CD4-positive, alpha-beta T cell treated with Interleukin-6 at 100 ng/mL for 8 hours (primary cell): ENCODE measurements around the gene C20orf202.

Source experiments
- DNase-seq: peaks from one replicate; pipeline ENCODE4 v3.0.0-alpha.2; 2020; ENCODE audit warnings: mixed read lengths, low spot score

Gene C20orf202

GRCh38 chr20:1184638-1185315 lies 18.5 kb upstream of the C20orf202 start, which contains the start of gene TMEM74B:
TMEM74B (minus strand) TSS chr20:1184981; CDS start chr20:1183801, 1,180 bp downstream.
- no peak for DNase-seq

DNA sequence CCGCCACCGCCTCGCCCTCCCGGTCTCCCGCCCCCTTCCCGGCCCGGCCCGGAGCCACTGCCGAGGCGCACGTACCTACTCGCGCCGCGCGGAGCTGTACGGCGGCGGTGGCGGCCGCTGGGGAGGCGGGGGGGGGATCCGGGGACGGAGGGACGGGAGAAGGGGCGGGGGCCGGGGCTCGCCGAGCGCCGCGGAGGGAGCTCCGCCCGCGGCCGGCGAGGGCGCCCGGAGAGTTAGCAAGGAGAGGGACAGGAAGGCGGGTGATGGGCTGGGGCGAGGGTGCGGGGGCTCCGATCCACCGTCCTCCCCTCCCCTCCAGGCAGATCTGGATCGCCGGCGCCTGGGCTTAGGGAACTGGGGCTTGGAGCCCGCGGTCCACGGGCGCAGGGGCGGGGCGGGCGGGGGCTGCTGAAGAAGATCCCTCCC lies 17.9 kb upstream of the C20orf202 start:
- no peak for DNase-seq

DNA sequence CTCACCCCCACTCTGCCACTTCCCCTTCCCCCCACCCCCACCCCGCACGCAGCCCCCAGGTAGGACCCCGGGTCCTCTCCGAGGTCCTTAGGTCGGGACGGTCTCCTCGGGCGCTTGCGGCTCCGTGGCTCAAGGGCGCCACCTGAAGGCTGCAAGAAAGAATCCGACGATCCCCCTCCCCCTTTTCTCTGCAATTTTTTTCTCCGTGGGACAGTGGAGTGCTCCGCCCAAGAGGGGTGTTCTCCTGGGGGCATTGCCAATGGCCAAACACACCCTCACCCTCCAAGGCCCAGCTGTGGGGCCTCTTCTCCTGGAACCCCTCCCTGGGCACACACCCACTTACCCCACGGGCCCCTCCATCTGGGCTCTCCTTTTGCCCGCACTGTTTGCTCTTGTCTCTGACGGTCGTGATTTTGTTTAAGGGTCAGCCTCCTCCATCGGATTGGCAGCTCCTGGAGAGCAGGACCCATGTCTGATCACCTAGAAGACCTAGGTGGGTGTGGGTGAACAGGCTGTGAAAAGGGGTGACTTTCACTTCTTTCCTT lies 17.4 kb upstream of the C20orf202 start:
- peak; percentile 11 for DNase-seq

DNA sequence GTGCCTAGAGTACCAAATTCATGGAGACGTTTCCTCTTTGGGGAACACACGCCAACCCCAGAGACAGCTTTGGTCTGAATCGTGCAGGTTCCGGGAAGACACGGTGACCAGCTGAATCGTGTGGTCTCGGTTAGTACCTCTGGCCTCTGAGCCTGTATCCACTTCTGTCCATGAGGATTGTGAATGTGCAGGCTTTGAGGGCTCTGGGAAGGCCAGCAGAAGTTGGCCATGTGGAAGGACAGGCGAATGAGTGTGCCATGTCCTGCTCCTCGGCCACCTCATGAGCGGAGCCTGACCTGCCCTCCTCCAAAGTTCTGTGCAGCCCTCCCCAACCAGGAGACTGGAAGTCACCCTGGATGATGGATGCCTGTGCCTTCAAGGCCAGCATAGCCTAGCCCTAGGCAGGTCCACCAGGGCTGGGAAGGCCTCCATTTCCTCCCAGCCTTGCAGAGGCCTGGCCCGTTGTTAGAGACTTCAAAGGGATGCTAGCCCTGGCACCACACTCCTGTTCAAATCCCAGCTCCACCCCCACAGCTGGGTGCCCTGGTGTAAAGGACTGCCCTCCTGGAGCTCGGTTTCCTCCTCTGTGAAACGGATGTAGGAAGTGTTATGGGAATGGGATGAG lies 16.8 kb upstream of the C20orf202 start:
- DNase-seq: no peak

DNA sequence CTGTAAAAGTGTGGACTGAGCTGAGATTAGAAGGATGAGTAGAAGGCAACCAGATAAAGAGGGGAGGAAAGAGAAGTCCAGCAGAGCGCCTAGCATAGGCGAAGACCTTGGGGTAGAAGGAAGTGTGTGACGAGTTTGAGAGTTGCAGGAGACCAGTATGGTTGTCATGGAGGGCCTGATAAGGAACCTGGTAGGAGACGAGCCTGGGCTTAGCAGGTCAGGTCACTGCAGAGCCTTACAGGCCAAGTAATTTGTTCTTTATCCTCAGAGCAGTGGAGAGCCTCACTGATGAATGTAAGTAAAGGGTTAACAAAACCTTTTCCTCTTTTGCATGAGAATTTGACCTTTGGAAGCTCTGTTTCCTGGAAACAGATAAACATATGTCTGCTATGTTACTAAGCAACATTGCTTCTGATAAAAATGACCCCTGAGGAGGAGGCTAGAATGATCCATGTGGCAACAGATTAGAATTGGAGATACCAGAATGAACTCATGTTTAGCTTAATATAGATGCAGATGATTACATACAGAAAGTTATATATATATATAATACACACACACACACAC lies 15.6 kb upstream of the C20orf202 start:
- DNase-seq: no peak

DNA sequence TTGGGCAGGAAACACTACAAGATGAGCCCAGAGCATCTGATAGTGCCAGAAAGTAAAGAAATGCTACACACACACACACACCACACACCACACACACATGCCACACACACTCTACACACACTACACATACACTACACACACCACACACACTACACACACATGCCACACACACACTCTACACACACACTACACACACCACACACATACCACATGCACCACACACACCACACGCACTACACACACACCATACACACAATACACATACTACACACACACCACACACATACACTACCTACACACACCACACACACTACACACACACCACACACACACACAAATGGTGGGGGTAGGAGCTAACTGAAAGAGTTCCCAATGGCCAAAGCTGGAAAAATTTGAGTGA lies 14.9 kb upstream of the C20orf202 start:
- no peak for DNase-seq

DNA sequence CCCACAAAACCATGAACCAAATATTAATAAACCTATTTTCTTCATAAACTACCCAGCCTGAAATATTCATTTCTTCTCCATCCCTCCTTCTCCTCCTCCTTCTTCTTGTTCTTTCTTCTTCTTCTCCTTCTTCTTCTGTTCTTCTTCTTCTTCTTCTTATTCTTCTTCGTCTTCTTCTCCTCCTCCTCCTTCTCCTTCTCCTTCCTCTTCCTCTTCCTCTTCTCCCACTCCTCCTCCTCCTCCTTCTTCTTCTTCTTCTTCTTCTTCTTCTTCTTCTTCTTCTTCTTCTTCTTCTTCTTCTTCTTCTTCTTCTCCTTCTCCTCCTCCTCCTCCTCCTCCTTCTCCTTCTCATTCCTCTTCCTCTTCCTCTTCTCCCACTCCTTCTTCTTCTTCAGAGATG lies 13.4 kb upstream of the C20orf202 start:
- DNase-seq: no peak

- no peak for DNase-seq
Measured at GRCh38 chr20:1190847-1191246, 12.4 kb upstream of the C20orf202 start.

- no peak for DNase-seq
Measured at GRCh38 chr20:1191299-1191698, 12.0 kb upstream of the C20orf202 start.

DNA sequence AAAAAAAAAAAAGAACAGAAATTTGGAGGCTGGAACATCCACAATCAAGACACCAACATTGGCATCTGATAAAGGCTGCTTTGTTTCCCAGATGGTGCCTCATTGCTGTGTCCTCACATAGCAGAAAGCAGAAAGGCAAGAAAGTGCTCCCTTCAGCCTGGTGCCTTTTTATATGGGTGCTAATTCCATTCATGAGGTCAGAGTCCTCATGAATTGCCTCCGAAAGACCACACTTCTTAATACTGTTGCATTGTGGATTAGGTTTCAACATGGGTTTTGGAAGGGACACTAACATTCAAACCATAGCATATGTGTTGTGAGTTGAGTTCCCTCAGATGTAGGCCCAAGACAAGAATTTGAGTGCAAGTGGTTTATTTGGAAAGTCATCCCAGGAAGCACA lies 8.0 kb upstream of the C20orf202 start:
- DNase-seq: no peak

DNA sequence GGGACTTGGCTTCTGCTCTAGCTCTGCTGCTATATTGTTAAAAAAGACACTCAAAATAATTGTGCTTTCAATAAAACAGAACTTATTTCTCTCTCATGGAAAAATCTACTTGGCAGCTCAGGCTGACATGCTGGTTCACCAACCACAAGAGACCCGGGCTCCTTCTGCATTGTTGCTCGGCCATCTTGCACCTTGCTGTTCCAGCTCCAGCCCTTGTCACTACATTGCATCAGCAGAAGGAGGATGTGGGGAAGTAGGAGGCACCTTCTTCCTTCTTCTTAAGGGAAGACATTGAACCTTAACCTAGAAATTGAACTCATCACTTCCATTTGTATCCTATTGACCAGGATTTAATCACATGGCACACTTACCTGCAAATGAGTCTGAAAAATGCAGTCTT lies 6.6 kb upstream of the C20orf202 start:
- DNase-seq: no peak

DNA sequence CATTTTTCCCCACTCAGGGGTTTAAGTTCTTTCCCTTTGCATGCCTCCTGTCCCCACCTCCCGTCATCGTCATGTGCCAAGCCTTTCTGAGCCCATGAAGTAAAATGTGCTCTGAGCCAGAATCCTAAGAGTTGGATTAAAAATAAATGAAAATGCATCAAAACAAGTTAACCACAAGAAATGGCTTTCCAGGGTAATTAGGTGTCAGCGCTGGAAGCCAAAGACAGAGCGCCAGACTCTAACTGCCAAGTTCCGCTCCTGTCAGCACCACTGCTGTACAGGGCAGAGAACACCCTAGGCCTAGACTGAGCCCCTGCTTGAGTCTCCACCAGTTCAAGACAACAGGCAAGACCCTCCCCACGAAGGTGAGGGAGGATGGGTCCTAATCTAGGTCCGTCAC lies 5.5 kb upstream of the C20orf202 start:
- no peak for DNase-seq

DNA sequence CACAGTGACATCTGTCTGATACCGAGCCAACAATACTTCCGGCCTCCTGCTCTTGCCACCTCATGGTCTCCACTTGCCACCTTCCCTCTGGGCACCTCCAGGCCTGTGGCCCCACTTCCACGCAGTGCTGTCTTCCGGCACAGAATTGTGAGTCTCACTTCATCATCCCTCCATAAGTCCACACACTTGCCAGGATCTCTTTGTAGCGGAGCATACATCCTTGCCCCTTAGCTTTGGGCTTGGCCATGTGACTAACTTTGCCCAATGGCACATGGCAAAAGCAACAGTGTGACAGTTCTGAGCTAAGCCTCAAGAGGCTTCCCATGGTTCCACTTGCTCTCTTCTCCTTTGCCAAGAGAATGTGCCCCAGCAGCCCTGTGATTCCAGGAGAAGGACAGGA lies 4.5 kb upstream of the C20orf202 start:
- DNase-seq: no peak

GRCh38 chr20:1199212-1199873 lies 3.9 kb upstream of the C20orf202 start:
- DNase-seq: no peak

DNA sequence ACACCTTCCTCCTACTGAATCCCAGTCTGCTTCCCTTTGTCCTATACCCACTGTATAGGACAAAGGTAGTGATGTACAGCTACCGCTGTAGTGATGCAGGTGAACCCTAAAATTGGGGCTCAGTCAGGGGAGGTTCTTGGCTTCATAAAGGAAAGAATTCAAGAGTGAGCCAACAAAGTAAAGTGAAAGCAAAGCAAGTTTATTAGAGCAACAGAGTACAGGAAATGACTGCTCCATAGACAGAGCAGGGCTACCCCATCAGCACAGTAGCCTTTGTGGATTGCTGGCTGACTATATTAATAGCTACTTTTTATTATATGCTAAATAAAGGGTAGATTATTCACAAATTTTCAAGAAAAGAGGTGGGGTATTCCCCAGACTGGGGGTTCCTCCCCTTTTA lies 3.3 kb upstream of the C20orf202 start:
- DNase-seq: no peak

DNA sequence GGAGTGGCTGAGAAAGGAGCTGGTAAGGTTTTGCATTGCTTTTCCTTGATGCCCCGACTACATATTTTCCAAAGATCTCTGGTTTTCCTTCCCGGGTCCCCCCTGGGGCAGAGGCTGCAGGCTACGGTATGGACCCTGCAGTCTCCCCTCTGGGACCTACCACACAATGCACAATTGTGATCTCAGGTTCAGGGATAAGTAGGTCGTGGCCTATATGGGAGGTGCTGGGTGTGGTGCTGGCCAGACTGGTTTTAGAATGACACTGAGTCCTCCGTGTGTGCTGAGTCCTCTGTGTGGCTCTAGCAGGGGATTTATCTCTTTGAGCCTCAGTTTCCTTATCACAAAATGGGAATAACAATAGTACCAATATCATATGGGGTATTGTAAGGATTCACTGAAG lies 376 bp downstream of the C20orf202 start:
- no peak for DNase-seq

GRCh38 chr20:1204113-1204512 lies 859 bp downstream of the C20orf202 start:
- DNase-seq: no peak

GRCh38 chr20:1204576-1204975 lies 1.3 kb downstream of the C20orf202 start:
- DNase-seq: no peak

DNA sequence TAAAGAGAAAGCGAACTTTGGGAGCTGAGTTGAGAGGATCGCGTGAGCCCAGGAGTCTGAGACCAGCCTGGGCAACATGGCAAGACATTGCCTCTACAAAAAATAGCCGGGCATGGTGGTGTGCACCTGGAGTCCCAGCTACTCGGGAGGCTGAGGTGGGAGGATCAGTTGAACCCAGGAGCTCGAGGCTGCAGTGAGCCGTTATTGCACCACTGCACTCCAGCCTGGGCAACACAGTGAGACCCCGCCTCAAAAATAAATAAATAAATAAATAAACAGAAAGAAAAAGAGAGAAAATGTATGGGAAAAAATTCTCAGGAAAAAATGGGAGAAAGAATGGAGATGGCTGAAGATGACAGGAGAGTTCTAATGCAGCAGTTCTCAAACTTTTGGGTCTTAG lies 2.5 kb downstream of the C20orf202 start:
- DNase-seq: no peak

DNA sequence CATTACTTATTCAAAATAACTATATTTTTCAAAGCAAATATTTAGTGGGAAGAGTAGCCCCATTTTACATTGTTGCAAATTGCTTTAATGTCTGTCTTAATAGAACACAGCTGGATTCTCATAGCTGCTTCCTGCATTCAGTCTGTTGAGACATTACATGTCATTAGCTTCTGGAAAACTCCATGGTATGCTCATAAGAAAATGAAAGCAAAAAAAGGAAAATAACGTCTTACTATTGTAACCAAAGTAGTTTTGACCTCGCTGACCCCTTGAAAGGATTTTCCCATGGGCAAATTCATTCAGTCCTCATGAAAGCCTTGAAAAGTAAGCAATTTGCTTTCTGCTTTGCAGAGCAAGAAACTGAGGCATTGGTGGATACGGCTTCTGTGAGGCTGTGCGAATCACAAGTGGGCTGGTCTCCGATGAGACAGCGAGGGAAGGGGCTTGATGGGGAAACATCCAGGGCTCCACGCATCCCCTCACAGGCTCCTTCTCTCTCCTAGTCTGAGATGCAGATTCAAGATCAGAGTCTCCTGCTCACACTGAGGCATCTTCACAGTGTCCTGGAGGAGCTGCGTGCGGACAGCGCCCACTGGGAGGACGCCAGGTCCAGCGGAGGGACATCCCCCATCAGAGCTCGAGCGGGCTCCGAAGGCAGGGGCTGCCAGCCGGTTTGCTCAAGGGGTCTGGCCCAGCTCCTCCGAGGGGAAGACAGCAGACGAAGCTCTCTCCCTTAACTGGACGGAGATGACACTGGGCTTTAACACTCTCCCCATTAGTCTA lies 3.3 kb downstream of the C20orf202 start:
- DNase-seq: no peak

- DNase-seq: no peak
Measured at GRCh38 chr20:1207293-1207878, 4.1 kb downstream of the C20orf202 start.
